Fibroblast of skin of left quadriceps (primary cell): ENCODE measurements around the gene LAMA4.
A peak's percentile ranks its signal among the peaks of the same experiment; 100 is the strongest.

Experiments used
- DNase-seq, 2 experiments: peaks; one replicate each; pipeline ENCODE4 v3.0.0-alpha.2; 2013; ENCODE audit warnings: low read depth in 2 of 2

Gene LAMA4

GRCh38 chr6:112187736-112188135 is 66.6 kb downstream of the LAMA4 start:
- DNase-seq: no peak

GRCh38 chr6:112184951-112185350 is 69.4 kb downstream of the LAMA4 start:
- DNase-seq: no peak

- peak in 1 of 2 experiments; percentile 42 for DNase-seq
These were observed 71.1 kb downstream of the LAMA4 start for GRCh38 chr6:112183271-112183671.

GRCh38 chr6:112181130-112181529 is 73.2 kb downstream of the LAMA4 start:
- DNase-seq: no peak

- DNase-seq: peak; percentile 79 to 82
These were observed 74.1 kb downstream of the LAMA4 start for GRCh38 chr6:112180095-112180820.

- no peak for DNase-seq
These were observed 74.7 kb downstream of the LAMA4 start for GRCh38 chr6:112179631-112180030.

GRCh38 chr6:112178846-112179245 is 75.5 kb downstream of the LAMA4 start:
- no peak for DNase-seq

- DNase-seq: no peak
These were observed 77.3 kb downstream of the LAMA4 start for GRCh38 chr6:112177092-112177491.

GRCh38 chr6:112176175-112176574 is 78.2 kb downstream of the LAMA4 start:
- DNase-seq: no peak

- DNase-seq: no peak
These were observed 81.1 kb downstream of the LAMA4 start for GRCh38 chr6:112173221-112173804.

GRCh38 chr6:112172540-112172939 is 81.8 kb downstream of the LAMA4 start:
- DNase-seq: no peak

GRCh38 chr6:112169541-112169940 is 84.8 kb downstream of the LAMA4 start:
- DNase-seq: no peak

- peak in 1 of 2 experiments; percentile 20 for DNase-seq
These were observed 90.8 kb downstream of the LAMA4 start for GRCh38 chr6:112163295-112164257.

GRCh38 chr6:112160745-112161144 is 93.6 kb downstream of the LAMA4 start:
- no peak for DNase-seq

- DNase-seq: no peak
These were observed 97.7 kb downstream of the LAMA4 start for GRCh38 chr6:112156668-112157067.

- no peak for DNase-seq
These were observed 98.5 kb downstream of the LAMA4 start for GRCh38 chr6:112155886-112156285.

- no peak for DNase-seq
These were observed 99.7 kb downstream of the LAMA4 start for GRCh38 chr6:112154711-112155110.

GRCh38 chr6:112153926-112154607 is 100.3 kb downstream of the LAMA4 start:
- peak; percentile 58 to 64 for DNase-seq

GRCh38 chr6:112150363-112150762 is 104.0 kb downstream of the LAMA4 start:
- DNase-seq: peak in 1 of 2 experiments; percentile 20

- peak; percentile 96 to 97 for DNase-seq
These were observed 104.6 kb downstream of the LAMA4 start for GRCh38 chr6:112149719-112150263.

GRCh38 chr6:112149236-112149635 is 105.1 kb downstream of the LAMA4 start:
- DNase-seq: no peak
